ENCODE data around the gene SOX9.
"Not testable (repeated sequence)": the region's sequence is repeated elsewhere in the genome, so short reads cannot be mapped to it uniquely, and the experiment has no call there.

SOX9 gene

GRCh38 chr17:72126575-72127486 lies 6.0 kb downstream of the SOX9 start:
- DNase-seq (ENCODE audit: low spot score): no peak

GRCh38 chr17:72128039-72128438 lies 7.2 kb downstream of the SOX9 start:
- DNase-seq (ENCODE audit: low spot score): no peak

- DNase-seq (ENCODE audit: low spot score): no peak
Observed at GRCh38 chr17:72134608-72135394, 14.0 kb downstream of the SOX9 start.

- no peak for DNase-seq (ENCODE audit: low spot score)
Observed at GRCh38 chr17:72135546-72136325, 14.9 kb downstream of the SOX9 start.

GRCh38 chr17:72136692-72137091 lies 15.9 kb downstream of the SOX9 start:
- DNase-seq (ENCODE audit: low spot score): no peak

- DNase-seq (ENCODE audit: low spot score): no peak
Observed at GRCh38 chr17:72137161-72137560, 16.3 kb downstream of the SOX9 start.

- DNase-seq (ENCODE audit: low spot score): no peak
Observed at GRCh38 chr17:72139212-72139611, 18.4 kb downstream of the SOX9 start.

GRCh38 chr17:72141336-72141735 lies 20.5 kb downstream of the SOX9 start:
- no peak for DNase-seq (ENCODE audit: low spot score)

- DNase-seq (ENCODE audit: low spot score): not testable (repeated sequence)
Observed at GRCh38 chr17:72142097-72142496, 21.3 kb downstream of the SOX9 start.

- DNase-seq (ENCODE audit: low spot score): no peak
Observed at GRCh38 chr17:72142614-72143013, 21.8 kb downstream of the SOX9 start.

- DNase-seq (ENCODE audit: low spot score): no peak
Observed at GRCh38 chr17:72143245-72143644, 22.4 kb downstream of the SOX9 start.

GRCh38 chr17:72144101-72144500 lies 23.3 kb downstream of the SOX9 start:
- DNase-seq (ENCODE audit: low spot score): no peak

- no peak for DNase-seq (ENCODE audit: low spot score)
Observed at GRCh38 chr17:72145562-72145961, 24.7 kb downstream of the SOX9 start.

GRCh38 chr17:72145962-72146361 lies 25.1 kb downstream of the SOX9 start:
- no peak for DNase-seq (ENCODE audit: low spot score)

- DNase-seq (ENCODE audit: low spot score): no peak
Observed at GRCh38 chr17:72146371-72146770, 25.6 kb downstream of the SOX9 start.

- no peak for DNase-seq (ENCODE audit: low spot score)
Observed at GRCh38 chr17:72150632-72151460, 30.0 kb downstream of the SOX9 start.

GRCh38 chr17:72151565-72152386 lies 31.0 kb downstream of the SOX9 start:
- DNase-seq (ENCODE audit: low spot score): no peak

GRCh38 chr17:72152387-72152929 lies 31.6 kb downstream of the SOX9 start:
- no peak for DNase-seq (ENCODE audit: low spot score)

GRCh38 chr17:72158895-72159885 lies 38.4 kb downstream of the SOX9 start:
- DNase-seq (ENCODE audit: low spot score): no peak
